MCF 10A (cell line): Measurements from ENCODE around the gene SPRR2G. TPM values are rescaled to one million over a fixed set of nuclear protein-coding genes. Genes with fewer than 3 reads are reported as not detected.
"Not testable (repeated sequence)": the region's sequence is repeated elsewhere in the genome, so short reads cannot be mapped to it uniquely, and the experiment has no call there.

Experiments used
- BruUV-seq: library from RNA; stranded (reverse); fragments of 400-500 nt; replicated peaks from 2 replicates; lab custom pipeline; 2021; lab: Mats Ljungman, UMichigan
- CTCF ChIA-PET: fragments of 300-600 bp; sonication (Branson Sonifier 250); formaldehyde crosslinking; extraction: SDS; loops from one replicate; lab custom pipeline; 2021; ENCODE audit warnings: antibody characterized with exemption, inconsistent platforms; lab: Yijun Ruan, JAX
- POLR2A ChIA-PET: fragments of 300-600, 350-650 bp; sonication (Branson Sonifier 250); formaldehyde crosslinking; extraction: SDS; loops from one replicate; lab custom pipeline; 2020; ENCODE audit warnings: antibody characterized with exemption, inconsistent platforms; lab: Yijun Ruan, JAX
- DNase-seq: peaks from one replicate; pipeline ENCODE4 v3.0.0-alpha.2; 2018; ENCODE audit not compliant: unreplicated experiment
- H3K27ac Mint-ChIP-seq: one replicate; pipeline ENCODE4 v1.8.0; 2022; ENCODE audit warnings: mild to moderate bottlenecking, low read depth, mixed read lengths; ENCODE audit not compliant: unreplicated experiment
- H3K27me3 Mint-ChIP-seq: one replicate; pipeline ENCODE4 v1.8.0; 2022; ENCODE audit warnings: mixed read lengths; ENCODE audit not compliant: insufficient read depth, unreplicated experiment
- H3K36me3 Mint-ChIP-seq: one replicate; pipeline ENCODE4 v1.8.0; 2022; ENCODE audit warnings: mild to moderate bottlenecking, moderate library complexity, mixed read lengths; ENCODE audit not compliant: insufficient read depth, unreplicated experiment
- H3K4me1 Mint-ChIP-seq: one replicate; pipeline ENCODE4 v1.8.0; 2022; ENCODE audit warnings: mixed read lengths; ENCODE audit not compliant: insufficient read depth, unreplicated experiment
- H3K4me3 Mint-ChIP-seq: one replicate; pipeline ENCODE4 v1.8.0; 2022; ENCODE audit warnings: mild to moderate bottlenecking, moderate library complexity, mixed read lengths; ENCODE audit not compliant: unreplicated experiment
- H3K9me3 Mint-ChIP-seq: one replicate; pipeline ENCODE4 v1.8.0; 2022; ENCODE audit warnings: mixed read lengths; ENCODE audit not compliant: unreplicated experiment
- intact Hi-C: fragments of 100-400 bp; cut with micrococcal nuclease; formaldehyde crosslinking; loops from 2 replicates; pipeline ENCODE4 v1.14.1; 2022
- total RNA-seq: library from RNA; stranded (reverse); gene quantifications from 2 replicates; pipeline ENCODE4 v1.2.3, GENCODE V29; 2022
- TF ChIP-seq, protein P1 (sequence below): fragments of 200-600 bp; IDR thresholded peaks from one replicate; pipeline ENCODE4 v1.8.0; 2022; ENCODE audit warnings: antibody characterized with exemption, mild to moderate bottlenecking; ENCODE audit not compliant: unreplicated experiment

Gene SPRR2G
- total RNA-seq, 1 experiment from 2014 or later: not detected

- Mint-ChIP-seq H3K9me3 (peaks cover 22% of the 10 kb centered on the region), H3K27me3 (peaks cover 19% of the 10 kb centered on the region), H3K27ac (no peak overlapping the region), H3K4me1 (peaks cover 8% of the 10 kb centered on the region), H3K36me3 (no peaks in the 10 kb centered on the region), H3K4me3 (no peak overlapping the region)
- TF ChIP-seq, protein P1, sequence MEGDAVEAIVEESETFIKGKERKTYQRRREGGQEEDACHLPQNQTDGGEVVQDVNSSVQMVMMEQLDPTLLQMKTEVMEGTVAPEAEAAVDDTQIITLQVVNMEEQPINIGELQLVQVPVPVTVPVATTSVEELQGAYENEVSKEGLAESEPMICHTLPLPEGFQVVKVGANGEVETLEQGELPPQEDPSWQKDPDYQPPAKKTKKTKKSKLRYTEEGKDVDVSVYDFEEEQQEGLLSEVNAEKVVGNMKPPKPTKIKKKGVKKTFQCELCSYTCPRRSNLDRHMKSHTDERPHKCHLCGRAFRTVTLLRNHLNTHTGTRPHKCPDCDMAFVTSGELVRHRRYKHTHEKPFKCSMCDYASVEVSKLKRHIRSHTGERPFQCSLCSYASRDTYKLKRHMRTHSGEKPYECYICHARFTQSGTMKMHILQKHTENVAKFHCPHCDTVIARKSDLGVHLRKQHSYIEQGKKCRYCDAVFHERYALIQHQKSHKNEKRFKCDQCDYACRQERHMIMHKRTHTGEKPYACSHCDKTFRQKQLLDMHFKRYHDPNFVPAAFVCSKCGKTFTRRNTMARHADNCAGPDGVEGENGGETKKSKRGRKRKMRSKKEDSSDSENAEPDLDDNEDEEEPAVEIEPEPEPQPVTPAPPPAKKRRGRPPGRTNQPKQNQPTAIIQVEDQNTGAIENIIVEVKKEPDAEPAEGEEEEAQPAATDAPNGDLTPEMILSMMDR: peak; percentile 92
- intact Hi-C loops: loop anchor here (1.0 to 10.0 kb wide), 3 partner anchors 90 to 426 kb away; no protein-coding TSS in a partner anchor
- DNase-seq: peak; percentile 62
- CTCF ChIA-PET: interaction anchor here (0.5 to 16.8 kb wide), 25 partner anchors 9 to 538 kb away, joined by 3 to 479 read pairs (median 5); partner anchors contain the start of genes PRR9, SMCP and SPRR1B
- POLR2A ChIA-PET: interaction anchor here (0.7 to 1.5 kb wide), 3 partner anchors 16 to 264 kb away, joined by 3 to 4 read pairs (median 4); no protein-coding TSS in a partner anchor
- no TSS peak for BruUV-seq
These were observed 39.7 kb upstream of the SPRR2G start for GRCh38 chr1:153190373-153190772.

- H3K4me3 Mint-ChIP-seq, DNase-seq, H3K27me3 Mint-ChIP-seq, H3K4me1 Mint-ChIP-seq, H3K27ac Mint-ChIP-seq, BruUV-seq, intact Hi-C loops, H3K36me3 Mint-ChIP-seq: not testable (repeated sequence)
- CTCF ChIA-PET: interaction anchor here (0.7 to 16.8 kb wide), 14 partner anchors 35 to 535 kb away, joined by 3 to 479 read pairs (median 4); partner anchors contain the start of genes PRR9 and SMCP
- H3K9me3 Mint-ChIP-seq: peaks cover 25% of the 10 kb centered on the region
- POLR2A ChIA-PET: interaction anchor here (0.7 to 1.2 kb wide), 3 partner anchors 44 to 259 kb away, joined by 3 read pairs; no protein-coding TSS in a partner anchor
These were observed 37.6 kb upstream of the SPRR2G start for GRCh38 chr1:153188301-153188700.

GRCh38 chr1:153180556-153180955 lies 29.9 kb upstream of the SPRR2G start:
- Mint-ChIP-seq H3K27me3 (no peaks in the 10 kb centered on the region), H3K4me3 (no peak overlapping the region), H3K9me3 (peaks cover 4% of the 10 kb centered on the region), H3K4me1 (no peaks in the 10 kb centered on the region), H3K36me3 (no peaks in the 10 kb centered on the region), H3K27ac (no peak overlapping the region)
- intact Hi-C loops: no loop called here
- no TSS peak for BruUV-seq
- CTCF ChIA-PET: interaction anchor here (0.9 to 3.5 kb wide), 5 partner anchors 10 to 309 kb away, joined by 3 to 28 read pairs (median 6); no protein-coding TSS in a partner anchor
- TF ChIP-seq, protein P1: peak; percentile 13
- POLR2A ChIA-PET: no interaction called here
- no peak for DNase-seq

- H3K9me3 Mint-ChIP-seq: no peaks in the 10 kb centered on the region
- ChIA-PET CTCF (interaction anchor here (0.7 to 3.5 kb wide), 4 partner anchors 11 to 307 kb away, joined by 4 to 28 read pairs (median 6); no protein-coding TSS in a partner anchor), POLR2A (interaction anchor here (1.1 kb wide), 1 partner anchor 146 kb away, joined by 3 read pairs; no protein-coding TSS in a partner anchor)
- H3K27ac Mint-ChIP-seq: no peak overlapping the region
- no peaks in the 10 kb centered on the region for H3K36me3 Mint-ChIP-seq
- intact Hi-C loops: no loop called here
- no peak for DNase-seq
- no peak overlapping the region for H3K4me3 Mint-ChIP-seq
- H3K4me1 Mint-ChIP-seq: peaks cover 8% of the 10 kb centered on the region
- no TSS peak for BruUV-seq
- TF ChIP-seq, protein P1: no peak
- no peaks in the 10 kb centered on the region for H3K27me3 Mint-ChIP-seq
These were observed 28.2 kb upstream of the SPRR2G start for GRCh38 chr1:153178922-153179321.
